Kidney capillary endothelial cell (primary cell): ENCODE results near the gene OR4S2.

Source experiments
- DNase-seq: peaks from one replicate; pipeline ENCODE4 v3.0.0-alpha.2; 2018; ENCODE audit warnings: low spot score

OR4S2 gene

GRCh38 chr11:55648027-55648426, at the start of gene OR4S2:
Gene OR4S2, plus strand, starts transcription at chr11:55648327. Its CDS starts 2,577 bp downstream, at chr11:55650904.
- no peak for DNase-seq

- no peak for DNase-seq
These were observed 40.6 kb upstream of the OR4S2 start, which contains the start of gene OR4C11 for GRCh38 chr11:55607545-55607944. Gene OR4C11, minus strand, starts transcription at chr11:55607645. Its CDS starts 3,272 bp downstream, at chr11:55604373.

- no peak for DNase-seq
These were observed 23.6 kb upstream of the OR4S2 start for GRCh38 chr11:55624531-55624930.

- no peak for DNase-seq
These were observed 13.3 kb upstream of the OR4S2 start, which contains the start of gene OR4P4 for GRCh38 chr11:55634813-55635212. Gene OR4P4, plus strand, starts transcription at chr11:55635113.

- DNase-seq, result no peak
These were observed 4.4 kb downstream of the OR4S2 start for GRCh38 chr11:55652560-55652959.

- no peak for DNase-seq
These were observed 7.0 kb downstream of the OR4S2 start for GRCh38 chr11:55655096-55655495.

GRCh38 chr11:55658031-55658573, 10.0 kb downstream of the OR4S2 start:
- DNase-seq, result no peak

- no peak for DNase-seq
These were observed 10.5 kb downstream of the OR4S2 start for GRCh38 chr11:55658608-55659007.

GRCh38 chr11:55661901-55662300, 13.8 kb downstream of the OR4S2 start, which contains the start of gene OR4C6:
Gene OR4C6, plus strand, starts transcription at chr11:55662201. Its CDS starts 2,966 bp downstream, at chr11:55665167.
- DNase-seq, result no peak

- no peak for DNase-seq
These were observed 21.2 kb downstream of the OR4S2 start for GRCh38 chr11:55669376-55669775.

GRCh38 chr11:55673860-55674259, 25.7 kb downstream of the OR4S2 start:
- no peak for DNase-seq

- DNase-seq, result no peak
These were observed 49.7 kb downstream of the OR4S2 start for GRCh38 chr11:55697817-55698216.

GRCh38 chr11:55701429-55701828, 53.3 kb downstream of the OR4S2 start:
- DNase-seq, result no peak
